ENCODE data around the gene SKIDA1.

GRCh38 chr10:21481407-21481806, 44.1 kb downstream of the SKIDA1 start:
- TF ChIP-seq CTCF (IDR thresholded peaks at IDR 0.05 in 2 of 3, conservative IDR thresholded peaks at IDR 0.05 in 1 of 3; ENCODE audit: borderline replicate concordance in 1 of 3, insufficient read depth in 1 of 3, low read depth in 2 of 3, low read length in 2 of 3): no peak
- no peak for TF ChIP-seq EZH2phosphoT487 (IDR thresholded peaks at IDR 0.05; ENCODE audit: borderline replicate concordance)
- no peak for TF ChIP-seq EZH2 (IDR thresholded peaks at IDR 0.05)
- no peak for TF ChIP-seq POLR2A (IDR thresholded peaks at IDR 0.05; ENCODE audit: borderline replicate concordance, extremely low read depth, insufficient read depth, insufficient read length)
- TF ChIP-seq SRF (IDR thresholded peaks at IDR 0.05; ENCODE audit: low read depth): no peak
- no peak for TF ChIP-seq POLR2AphosphoS5 (IDR thresholded peaks at IDR 0.05; ENCODE audit: low read depth, low read length)
- TF ChIP-seq RAD21 (IDR thresholded peaks at IDR 0.05; ENCODE audit: low read depth): no peak
- TF ChIP-seq FOSL1 (IDR thresholded peaks at IDR 0.05; ENCODE audit: low read depth): no peak
- TF ChIP-seq SP1 (IDR thresholded peaks at IDR 0.05; ENCODE audit: low read depth): no peak
- no peak for TF ChIP-seq JUND (IDR thresholded peaks at IDR 0.05)
- TF ChIP-seq SIN3A (IDR thresholded peaks at IDR 0.05; ENCODE audit: low read depth): no peak
- TF ChIP-seq REST (IDR thresholded peaks at IDR 0.05; ENCODE audit: low read depth): no peak
- TF ChIP-seq CEBPB (IDR thresholded peaks at IDR 0.05; ENCODE audit: low read depth): no peak
